ENCODE data around the gene MTUS2. TPM values are rescaled to one million over a fixed set of nuclear protein-coding genes. Genes with fewer than 3 reads are reported as not detected.

MTUS2 gene
- total RNA-seq, 6 experiments from 2014 or later: 0.07 to 0.15 (median 0.14) TPM; not detected in 1

DNA sequence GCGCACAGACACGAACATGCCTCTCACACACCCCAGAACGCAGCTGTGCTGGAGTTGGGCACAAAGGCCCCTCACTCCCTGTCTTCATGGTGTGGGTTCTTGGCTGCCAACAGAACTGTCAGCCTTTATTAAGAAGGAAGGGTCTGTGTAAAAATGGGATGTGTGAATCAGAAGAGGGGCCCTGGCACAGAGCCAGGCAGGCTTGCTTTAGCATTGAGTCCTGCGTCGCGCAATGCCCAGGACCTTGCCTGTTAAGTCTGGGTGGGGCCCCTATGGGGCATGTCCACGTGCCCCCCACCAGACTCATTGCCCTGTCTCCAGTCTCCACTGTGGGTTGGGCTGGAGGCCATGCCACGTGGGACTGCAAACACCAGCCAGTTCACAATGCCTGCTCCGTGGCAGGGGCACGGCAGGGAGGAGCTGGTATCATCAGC, 690.5 kb downstream of the MTUS2 start:
- H3K4me1 Mint-ChIP-seq (ENCODE audit: low read depth): peaks cover 71% of the 10 kb centered on the region
- DNase-seq: no peak
- peaks cover 48% of the 10 kb centered on the region for H3K36me3 Mint-ChIP-seq (ENCODE audit: low read depth)
- no peaks in the 10 kb centered on the region for H3K9me3 Mint-ChIP-seq
- peaks cover 4% of the 10 kb centered on the region for H3K27me3 Mint-ChIP-seq (ENCODE audit: insufficient read depth)
- H3K4me3 Mint-ChIP-seq: no peak overlapping the region
- TF ChIP-seq, protein P1, sequence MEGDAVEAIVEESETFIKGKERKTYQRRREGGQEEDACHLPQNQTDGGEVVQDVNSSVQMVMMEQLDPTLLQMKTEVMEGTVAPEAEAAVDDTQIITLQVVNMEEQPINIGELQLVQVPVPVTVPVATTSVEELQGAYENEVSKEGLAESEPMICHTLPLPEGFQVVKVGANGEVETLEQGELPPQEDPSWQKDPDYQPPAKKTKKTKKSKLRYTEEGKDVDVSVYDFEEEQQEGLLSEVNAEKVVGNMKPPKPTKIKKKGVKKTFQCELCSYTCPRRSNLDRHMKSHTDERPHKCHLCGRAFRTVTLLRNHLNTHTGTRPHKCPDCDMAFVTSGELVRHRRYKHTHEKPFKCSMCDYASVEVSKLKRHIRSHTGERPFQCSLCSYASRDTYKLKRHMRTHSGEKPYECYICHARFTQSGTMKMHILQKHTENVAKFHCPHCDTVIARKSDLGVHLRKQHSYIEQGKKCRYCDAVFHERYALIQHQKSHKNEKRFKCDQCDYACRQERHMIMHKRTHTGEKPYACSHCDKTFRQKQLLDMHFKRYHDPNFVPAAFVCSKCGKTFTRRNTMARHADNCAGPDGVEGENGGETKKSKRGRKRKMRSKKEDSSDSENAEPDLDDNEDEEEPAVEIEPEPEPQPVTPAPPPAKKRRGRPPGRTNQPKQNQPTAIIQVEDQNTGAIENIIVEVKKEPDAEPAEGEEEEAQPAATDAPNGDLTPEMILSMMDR (IDR thresholded peaks at IDR 0.05): no peak
- peak overlapping the region; percentile 86 for H3K27ac Mint-ChIP-seq

DNA sequence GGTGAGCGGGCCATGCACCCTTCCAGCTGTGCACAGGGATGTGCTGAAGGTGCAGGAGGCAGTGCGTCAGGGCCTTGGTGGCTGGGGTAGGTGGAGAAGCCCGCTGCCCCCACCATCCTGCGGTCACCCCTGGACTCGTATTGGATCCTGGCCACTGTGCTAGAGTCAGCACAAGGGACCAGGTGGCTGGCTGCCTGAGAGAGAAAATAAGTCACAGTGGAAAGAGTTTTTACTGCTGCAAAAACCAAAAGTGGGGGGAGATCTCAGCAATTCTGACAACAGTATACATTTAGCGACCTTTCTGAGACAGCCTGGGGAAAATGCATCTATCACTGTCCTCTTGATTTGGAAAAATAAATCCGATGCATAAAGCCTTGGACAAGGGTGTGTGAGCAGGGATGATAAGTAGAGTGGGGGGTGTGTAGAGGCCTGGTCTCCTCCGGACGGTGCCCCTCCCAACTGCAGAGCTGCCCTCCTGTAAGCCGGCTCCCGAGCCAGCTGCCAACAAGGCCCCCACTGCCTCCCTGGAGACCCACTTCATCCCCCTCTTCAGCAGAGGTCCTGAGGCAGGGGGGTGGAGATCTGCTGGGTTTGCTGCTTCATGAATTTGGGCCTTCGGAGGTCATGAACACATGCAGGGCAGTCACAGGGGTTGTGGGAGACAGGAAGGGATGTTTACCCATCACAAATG, 691.1 kb downstream of the MTUS2 start:
- peaks cover 53% of the 10 kb centered on the region for H3K36me3 Mint-ChIP-seq (ENCODE audit: low read depth)
- no peaks in the 10 kb centered on the region for H3K9me3 Mint-ChIP-seq
- H3K4me3 Mint-ChIP-seq: no peak overlapping the region
- peak overlapping the region; percentile 90 for H3K27ac Mint-ChIP-seq
- peaks cover 2% of the 10 kb centered on the region for H3K27me3 Mint-ChIP-seq (ENCODE audit: insufficient read depth)
- H3K4me1 Mint-ChIP-seq (ENCODE audit: low read depth): peaks cover 77% of the 10 kb centered on the region
- TF ChIP-seq, protein P1 (IDR thresholded peaks at IDR 0.05): no peak
- DNase-seq: no peak

DNA sequence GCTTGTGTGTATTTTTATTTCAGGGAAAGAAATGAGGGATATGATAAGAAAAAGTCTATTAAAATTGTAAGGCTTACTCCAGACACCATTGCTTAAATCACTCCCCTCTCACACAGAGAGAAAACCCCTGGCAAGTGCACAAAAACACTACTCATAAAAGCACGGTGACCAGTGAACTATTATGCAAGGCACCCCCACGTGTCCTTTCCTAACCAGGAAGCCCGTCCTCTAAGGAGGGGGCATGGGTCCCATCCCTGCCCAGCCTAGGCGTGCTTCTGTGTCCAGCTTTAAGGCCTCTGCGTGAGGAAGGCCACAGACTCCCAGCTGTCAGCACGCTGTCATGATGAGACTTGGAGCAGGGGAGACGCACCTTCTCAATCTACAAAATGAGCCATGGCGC, 691.8 kb downstream of the MTUS2 start:
- Mint-ChIP-seq H3K36me3 (ENCODE audit: low read depth) (peaks cover 58% of the 10 kb centered on the region), H3K27me3 (ENCODE audit: insufficient read depth) (peaks cover 2% of the 10 kb centered on the region), H3K9me3 (no peaks in the 10 kb centered on the region), H3K4me3 (no peak overlapping the region), H3K4me1 (ENCODE audit: low read depth) (peaks cover 81% of the 10 kb centered on the region), H3K27ac (peak overlapping the region; percentile 90)
- TF ChIP-seq, protein P1 (IDR thresholded peaks at IDR 0.05): no peak
- DNase-seq: no peak

DNA sequence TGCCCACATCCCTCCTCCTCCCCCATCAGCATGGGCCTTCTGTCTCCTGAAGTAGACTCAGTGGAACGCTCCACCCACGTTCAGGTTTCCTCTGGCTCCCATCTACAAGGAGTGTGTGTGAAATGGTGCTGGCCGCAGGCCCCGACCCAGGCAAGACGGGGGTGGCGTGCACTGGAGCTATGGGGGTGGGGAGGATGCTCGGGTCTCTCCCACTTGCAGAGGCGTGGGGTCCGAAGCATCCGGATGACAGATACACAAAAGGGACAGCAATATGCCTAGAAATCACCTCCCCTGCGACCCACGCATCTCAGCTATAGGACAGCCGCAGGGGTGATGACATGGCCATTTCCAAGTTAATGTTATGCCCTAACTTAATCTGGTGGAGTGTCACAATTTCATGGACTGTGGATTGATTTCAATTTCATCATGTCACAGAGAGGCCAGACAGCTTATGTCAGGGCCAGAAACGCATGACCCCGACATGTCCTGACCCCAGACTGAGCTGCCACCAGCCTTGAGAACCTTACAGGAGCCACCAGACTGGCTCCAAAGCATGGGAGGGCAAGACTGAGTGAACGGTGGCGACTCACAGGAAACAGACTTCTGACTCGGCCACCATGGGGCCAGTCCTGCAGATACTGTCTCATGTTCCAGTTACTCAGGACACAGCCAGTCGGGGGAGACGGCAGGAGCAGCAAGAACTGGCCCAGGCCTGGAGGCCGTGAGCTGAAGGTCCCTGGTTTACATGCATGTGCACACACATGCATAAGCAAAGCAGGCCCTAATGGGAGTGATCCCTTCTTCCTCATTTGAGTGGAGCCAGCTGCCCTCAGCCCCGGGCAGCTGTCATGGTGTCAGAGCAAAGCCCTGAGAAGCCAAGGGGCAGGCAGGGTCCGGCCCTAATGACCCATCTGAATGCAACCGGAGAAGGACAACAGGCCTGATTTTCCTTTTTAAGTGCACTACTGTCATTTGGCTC, 693.2 kb downstream of the MTUS2 start:
- TF ChIP-seq, protein P1 (IDR thresholded peaks at IDR 0.05): no peak; the same call in 1 of the 2 replicates
- H3K4me3 Mint-ChIP-seq: peak overlapping the region; percentile 32
- H3K36me3 Mint-ChIP-seq (ENCODE audit: low read depth): peaks cover 68% of the 10 kb centered on the region
- no peaks in the 10 kb centered on the region for H3K9me3 Mint-ChIP-seq
- peaks cover 80% of the 10 kb centered on the region for H3K4me1 Mint-ChIP-seq (ENCODE audit: low read depth)
- peak; percentile 57 for DNase-seq
- H3K27ac Mint-ChIP-seq: peak overlapping the region; percentile 90
- peaks cover 4% of the 10 kb centered on the region for H3K27me3 Mint-ChIP-seq (ENCODE audit: insufficient read depth)

DNA sequence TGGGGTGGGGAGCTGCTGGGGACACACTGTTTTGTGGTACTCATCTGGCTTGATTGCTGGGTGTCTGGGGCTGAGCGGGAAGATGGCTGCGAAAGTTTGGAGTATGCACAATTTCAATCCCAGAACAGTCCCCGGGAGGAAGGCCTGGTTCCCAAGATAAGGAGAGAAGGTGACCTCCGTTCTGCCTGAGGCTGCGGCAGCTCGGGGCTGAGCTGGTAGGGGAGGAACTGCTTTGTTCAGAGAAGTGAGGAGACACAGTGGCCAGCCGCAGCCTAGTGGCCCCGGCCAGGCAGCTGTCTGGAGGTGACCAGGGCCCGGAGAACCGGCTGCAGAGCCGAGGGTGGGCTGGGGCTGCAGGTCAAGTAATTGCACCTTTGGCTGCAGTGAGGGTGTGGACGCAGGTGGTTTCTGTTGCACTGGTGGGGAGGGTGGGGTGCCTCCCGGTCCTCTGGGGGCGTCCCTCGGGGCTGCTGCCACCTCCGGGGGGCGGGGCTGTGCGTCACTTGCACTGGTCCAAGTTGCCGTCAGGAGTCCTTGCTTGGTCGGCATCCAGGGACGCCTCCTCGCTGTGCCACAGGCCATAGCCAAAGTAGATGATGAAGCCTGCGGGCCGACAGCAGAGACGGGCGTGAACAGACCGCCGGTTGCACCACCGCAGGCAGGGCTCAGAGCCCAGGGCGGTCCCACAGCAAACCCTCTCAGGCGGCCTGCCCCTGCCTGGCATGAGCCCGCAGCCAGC, 694.0 kb downstream of the MTUS2 start:
- H3K36me3 Mint-ChIP-seq (ENCODE audit: low read depth): peaks cover 69% of the 10 kb centered on the region
- peaks cover 71% of the 10 kb centered on the region for H3K4me1 Mint-ChIP-seq (ENCODE audit: low read depth)

More for the DNA sequence above, 694.0 kb downstream of the MTUS2 start:
- peaks cover 4% of the 10 kb centered on the region for H3K27me3 Mint-ChIP-seq (ENCODE audit: insufficient read depth)
- no peaks in the 10 kb centered on the region for H3K9me3 Mint-ChIP-seq
- TF ChIP-seq, protein P1 (IDR thresholded peaks at IDR 0.05): no peak
- peak overlapping the region; percentile 90 for H3K27ac Mint-ChIP-seq
- peak overlapping the region; percentile 32 for H3K4me3 Mint-ChIP-seq
- DNase-seq: no peak

Measured in HFFc6 (cell line).